KOPT-K1 (cell line): ENCODE results near the gene GPR143.
A peak's percentile ranks its signal among the peaks of the same experiment; 100 is the strongest.
"Not testable (repeated sequence)": the region's sequence is repeated elsewhere in the genome, so short reads cannot be mapped to it uniquely, and the experiment has no call there.

ENCODE experiments used
- H3K27ac ChIP-seq: fragments of 200-600 bp; sonication (generic); 2 replicates; pipeline ENCODE4 v1.5.1; 2016; ENCODE audit warnings: antibody characterized with exemption, mild to moderate bottlenecking, low read depth, low read length; ENCODE audit not compliant: poor library complexity, severe bottlenecking
- H3K36me3 ChIP-seq: fragments of 200-600 bp; sonication (generic); 2 replicates; pipeline ENCODE4 v1.5.1; 2017; ENCODE audit warnings: antibody characterized with exemption, mild to moderate bottlenecking, low read length, moderate library complexity; ENCODE audit not compliant: insufficient read depth
- H3K9me3 ChIP-seq: fragments of 200-600 bp; sonication (generic); 2 replicates; pipeline ENCODE4 v1.5.1; 2017; ENCODE audit warnings: antibody characterized with exemption, low read length, mild to moderate bottlenecking; ENCODE audit not compliant: insufficient read depth, poor library complexity, severe bottlenecking

The GPR143 gene

GRCh38 chrX:9785254-9785943 lies 19.8 kb upstream of the GPR143 start:
- H3K27ac ChIP-seq, result no peak overlapping the region
- no peaks in the 10 kb centered on the region for H3K36me3 ChIP-seq
- H3K9me3 ChIP-seq, result no peaks in the 10 kb centered on the region

- Histone ChIP-seq H3K9me3 (no peaks in the 10 kb centered on the region), H3K27ac (no peak overlapping the region)
Measured at GRCh38 chrX:9784332-9784731, 18.7 kb upstream of the GPR143 start.

GRCh38 chrX:9781941-9782340 lies 16.3 kb upstream of the GPR143 start:
- Histone ChIP-seq H3K36me3 (no peaks in the 10 kb centered on the region), H3K9me3 (no peaks in the 10 kb centered on the region), H3K27ac (no peak overlapping the region)

More at GRCh38 chrX:9784332-9784731, 18.7 kb upstream of the GPR143 start:
- H3K36me3 ChIP-seq, result no peaks in the 10 kb centered on the region

GRCh38 chrX:9775930-9776329 lies 10.3 kb upstream of the GPR143 start:
- Histone ChIP-seq H3K9me3 (no peaks in the 10 kb centered on the region), H3K27ac (no peak overlapping the region), H3K36me3 (no peaks in the 10 kb centered on the region)

- Histone ChIP-seq H3K27ac (no peak overlapping the region), H3K36me3 (no peaks in the 10 kb centered on the region), H3K9me3 (no peaks in the 10 kb centered on the region)
Measured at GRCh38 chrX:9772943-9773342, 7.3 kb upstream of the GPR143 start.

GRCh38 chrX:9770319-9770718 lies 4.7 kb upstream of the GPR143 start:
- H3K36me3 ChIP-seq, result no peaks in the 10 kb centered on the region
- no peaks in the 10 kb centered on the region for H3K9me3 ChIP-seq
- H3K27ac ChIP-seq, result no peak overlapping the region

- not testable (repeated sequence) for H3K27ac ChIP-seq, H3K9me3 ChIP-seq, H3K36me3 ChIP-seq
Measured at GRCh38 chrX:9768321-9768839, 2.7 kb upstream of the GPR143 start.

- no peaks in the 10 kb centered on the region for H3K9me3 ChIP-seq
- no peaks in the 10 kb centered on the region for H3K36me3 ChIP-seq
- H3K27ac ChIP-seq, result peak overlapping the region; percentile 6
Measured at GRCh38 chrX:9767375-9767774, 1.7 kb upstream of the GPR143 start.

GRCh38 chrX:9765072-9765736 lies 443 bp downstream of the GPR143 start:
- H3K9me3 ChIP-seq, result no peaks in the 10 kb centered on the region
- no peaks in the 10 kb centered on the region for H3K36me3 ChIP-seq
- H3K27ac ChIP-seq, result no peak overlapping the region

GRCh38 chrX:9759337-9759736 lies 6.3 kb downstream of the GPR143 start:
- no peaks in the 10 kb centered on the region for H3K36me3 ChIP-seq
- H3K9me3 ChIP-seq, result no peaks in the 10 kb centered on the region
- H3K27ac ChIP-seq, result no peak overlapping the region

GRCh38 chrX:9758021-9758638 lies 7.5 kb downstream of the GPR143 start:
- Histone ChIP-seq H3K9me3 (no peaks in the 10 kb centered on the region), H3K27ac (no peak overlapping the region), H3K36me3 (no peaks in the 10 kb centered on the region)

- Histone ChIP-seq H3K36me3 (no peaks in the 10 kb centered on the region), H3K27ac (no peak overlapping the region), H3K9me3 (no peaks in the 10 kb centered on the region)
Measured at GRCh38 chrX:9757366-9757765, 8.3 kb downstream of the GPR143 start.

- no peaks in the 10 kb centered on the region for H3K9me3 ChIP-seq
- H3K27ac ChIP-seq, result no peak overlapping the region
- no peaks in the 10 kb centered on the region for H3K36me3 ChIP-seq
Measured at GRCh38 chrX:9749146-9749692, 16.4 kb downstream of the GPR143 start.

- Histone ChIP-seq H3K36me3 (no peaks in the 10 kb centered on the region), H3K9me3 (no peaks in the 10 kb centered on the region), H3K27ac (no peak overlapping the region)
Measured at GRCh38 chrX:9747644-9748043, 18.0 kb downstream of the GPR143 start.

- no peak overlapping the region for H3K27ac ChIP-seq
- H3K9me3 ChIP-seq, result no peaks in the 10 kb centered on the region
- H3K36me3 ChIP-seq, result no peaks in the 10 kb centered on the region
Measured at GRCh38 chrX:9746148-9746888, 19.3 kb downstream of the GPR143 start.
